GM18858 (cell line): ENCODE measurements around the gene IRF7.
"Not testable (repeated sequence)": the region's sequence is repeated elsewhere in the genome, so short reads cannot be mapped to it uniquely, and the experiment has no call there.

Source experiments
- ATAC-seq: cut with Tn5 transposase; IDR thresholded peaks from one replicate; pipeline ENCODE4 v1.9.1; 2021; ENCODE audit not compliant: unreplicated experiment

Gene IRF7

DNA sequence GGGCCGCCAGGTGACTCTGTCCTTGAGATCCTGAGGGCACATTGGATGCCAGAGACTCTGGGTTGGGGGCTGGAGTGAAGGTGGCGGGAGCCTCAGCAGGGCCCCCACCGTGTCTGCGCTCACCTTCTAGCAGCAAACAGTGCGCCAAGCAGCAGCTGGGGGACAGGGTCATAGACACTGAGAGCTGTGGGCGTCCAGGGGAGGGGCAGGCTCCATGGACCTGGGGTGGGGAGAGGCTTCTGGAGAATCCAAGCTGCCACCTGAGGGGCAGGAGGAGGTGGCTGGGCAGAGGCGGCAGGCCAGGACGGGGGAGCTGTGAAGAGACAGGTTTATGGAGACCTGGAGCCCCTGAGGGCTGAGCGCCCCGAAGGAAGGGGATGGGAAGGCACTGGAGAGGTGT lies 31.5 kb downstream of the IRF7 start:
- ATAC-seq, result no peak

DNA sequence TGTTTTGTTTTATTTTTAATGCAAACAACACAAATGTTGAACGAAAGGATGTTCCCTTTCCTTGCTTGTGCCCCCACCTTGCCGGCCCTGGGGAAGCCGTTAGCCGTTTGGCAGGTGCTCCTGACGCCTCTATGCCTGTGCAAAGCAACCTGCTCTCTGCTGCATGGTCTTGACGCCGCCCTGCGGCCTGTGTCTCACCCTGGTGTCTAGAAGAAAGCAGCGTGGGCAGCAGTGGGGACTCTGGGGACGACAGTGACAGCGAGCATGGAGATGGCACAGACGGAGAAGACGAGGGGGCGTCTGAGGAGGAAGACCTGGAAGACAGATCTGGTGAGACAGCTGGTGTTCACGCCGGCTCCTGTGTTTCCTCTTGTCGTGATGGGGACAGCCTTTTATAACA lies 34.0 kb downstream of the IRF7 start:
- ATAC-seq, result no peak

DNA sequence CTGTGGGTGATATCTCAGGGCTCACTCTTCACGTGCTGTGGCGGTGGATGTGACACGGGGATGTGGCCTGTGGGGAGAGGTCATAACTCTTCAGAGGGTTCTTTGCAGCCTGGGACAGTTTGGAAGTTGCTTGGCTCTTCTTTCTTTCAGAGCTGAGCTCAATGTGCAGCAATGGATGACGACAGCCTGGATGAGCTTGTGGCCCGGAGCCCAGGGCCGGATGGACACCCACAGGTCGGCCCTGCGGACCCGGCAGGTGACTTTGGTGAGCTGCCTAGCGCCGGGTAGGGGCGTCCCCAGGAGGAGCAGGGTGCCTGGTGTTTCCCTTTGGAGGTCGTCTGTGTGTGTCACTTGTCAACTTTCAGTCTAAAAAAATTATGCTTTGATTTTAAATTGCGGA lies 34.4 kb downstream of the IRF7 start:
- ATAC-seq, result no peak

DNA sequence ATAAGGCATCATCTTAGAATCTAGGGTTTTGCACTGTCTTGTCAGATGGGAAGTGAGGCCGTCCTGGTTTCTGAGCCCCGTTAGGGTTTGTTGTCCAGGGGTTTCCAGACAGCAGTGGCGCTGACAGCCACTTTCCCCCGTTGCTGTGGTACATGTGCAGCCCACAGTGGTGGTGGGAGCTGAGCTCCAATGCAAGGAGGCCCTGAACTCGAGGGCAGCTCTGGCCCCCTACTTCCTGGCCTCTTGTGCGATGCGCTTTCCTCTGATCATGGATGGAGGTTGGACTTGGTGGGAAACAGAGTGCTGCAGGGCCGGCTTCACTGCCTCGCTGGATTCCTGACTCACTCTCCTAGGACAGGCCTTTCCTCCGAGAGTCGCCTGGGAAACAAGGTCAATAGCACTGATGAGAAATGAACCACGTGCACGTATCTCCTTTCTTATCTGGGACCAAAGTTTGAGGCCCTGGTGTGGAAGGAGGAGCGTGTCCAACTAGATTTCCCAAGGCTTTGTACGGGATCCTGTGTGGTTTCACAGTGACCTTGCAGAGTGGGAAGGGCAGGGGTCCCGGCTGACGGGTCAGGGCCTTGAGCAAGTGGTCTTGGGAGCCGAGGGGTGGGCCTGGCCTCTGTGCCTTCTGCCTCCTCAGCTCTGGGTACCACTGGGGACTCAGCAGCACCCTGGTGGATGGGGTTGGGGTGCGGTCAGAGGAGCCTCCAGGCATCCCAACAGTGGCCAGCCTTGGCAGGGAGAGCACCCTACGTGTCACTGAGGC lies 35.7 kb downstream of the IRF7 start:
- ATAC-seq, result no peak

DNA sequence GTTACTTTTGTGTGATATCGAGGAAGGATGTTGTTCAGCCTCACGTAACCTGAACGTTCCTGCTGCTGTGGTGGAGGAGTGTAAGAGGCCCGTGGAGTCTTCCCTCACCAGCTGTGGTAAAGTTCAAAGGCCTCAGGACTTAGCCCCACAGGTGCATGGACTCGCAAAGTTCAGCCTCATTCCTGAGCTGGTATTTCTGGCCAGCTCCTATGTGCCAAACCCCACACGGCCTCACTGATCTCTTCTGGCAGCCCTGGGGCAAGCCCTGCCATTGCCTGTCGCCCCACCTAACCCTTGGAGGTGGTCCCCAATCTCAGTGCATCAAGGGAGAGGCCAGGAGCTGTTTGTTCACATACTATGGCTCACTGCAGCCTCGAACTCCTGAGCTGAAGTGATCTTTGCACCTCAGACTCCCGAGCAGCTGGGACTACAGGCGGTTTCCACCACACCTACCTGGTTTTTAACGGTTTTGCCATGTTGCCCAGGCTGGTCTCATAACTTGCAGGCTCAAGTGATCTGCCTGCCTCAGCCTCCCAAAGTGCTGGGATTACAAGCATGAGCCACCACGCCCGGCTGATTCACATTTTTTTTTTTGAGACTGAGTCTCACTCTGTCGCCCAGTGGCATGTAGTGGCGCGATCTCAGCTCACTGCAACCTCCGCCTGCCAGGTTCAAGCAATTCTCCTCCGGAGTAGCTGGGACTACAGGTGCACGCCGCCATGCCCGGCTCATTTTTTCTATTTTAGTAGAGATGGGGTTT lies 37.3 kb downstream of the IRF7 start:
- no peak for ATAC-seq

DNA sequence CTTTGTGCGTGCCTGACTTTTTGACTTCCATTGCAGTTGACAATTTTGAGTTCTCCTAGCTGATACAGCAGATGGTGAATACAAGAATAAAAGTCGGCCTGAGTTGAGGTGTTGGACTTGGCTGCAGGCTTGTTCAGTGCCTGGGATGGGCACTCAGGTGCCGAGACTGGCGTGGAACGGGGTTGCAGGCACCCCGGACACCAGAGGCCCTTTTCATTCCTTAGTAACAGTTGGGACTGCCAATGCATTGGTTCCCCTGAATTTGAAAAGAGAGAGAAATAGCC lies 38.2 kb downstream of the IRF7 start:
- ATAC-seq, result no peak

DNA sequence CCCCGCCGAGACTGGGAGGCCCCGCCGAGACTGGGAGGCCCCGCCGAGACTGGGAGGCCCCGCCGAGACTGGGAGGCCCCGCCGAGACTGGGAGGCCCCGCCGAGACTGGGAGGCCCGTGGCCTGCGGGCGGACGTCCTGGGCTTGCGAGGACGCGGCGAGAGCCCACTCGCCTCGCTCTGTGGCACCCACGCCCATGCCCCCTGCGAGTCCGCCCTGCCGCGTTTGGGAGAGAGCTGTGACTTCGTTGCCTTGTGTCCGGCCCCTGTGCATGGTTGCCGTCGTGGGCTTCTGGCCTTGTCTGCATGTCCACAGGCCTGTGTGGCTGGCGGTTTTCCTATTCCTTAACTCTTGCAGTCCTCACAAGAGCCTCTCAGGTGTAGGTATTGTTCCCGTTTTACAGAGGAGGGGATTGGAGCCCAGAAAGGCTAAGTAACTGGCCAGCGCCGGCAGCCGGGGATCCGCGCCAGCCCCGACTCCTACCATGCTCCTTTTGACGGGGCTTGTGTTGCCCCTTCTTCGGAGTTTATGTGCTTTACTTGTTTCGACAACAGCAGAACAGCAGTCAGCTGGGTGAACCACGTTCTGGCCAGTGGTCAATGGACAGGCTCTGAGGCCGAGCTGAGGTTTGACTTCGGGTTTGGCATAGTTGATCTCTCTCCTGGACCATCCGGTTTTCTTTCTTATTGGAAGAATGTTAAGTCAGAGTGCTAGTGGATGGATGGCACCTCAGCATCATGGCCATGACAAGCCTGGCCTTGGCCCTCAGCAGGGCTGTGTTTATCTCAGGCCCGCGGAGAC lies 38.7 kb downstream of the IRF7 start:
- ATAC-seq, result no peak

DNA sequence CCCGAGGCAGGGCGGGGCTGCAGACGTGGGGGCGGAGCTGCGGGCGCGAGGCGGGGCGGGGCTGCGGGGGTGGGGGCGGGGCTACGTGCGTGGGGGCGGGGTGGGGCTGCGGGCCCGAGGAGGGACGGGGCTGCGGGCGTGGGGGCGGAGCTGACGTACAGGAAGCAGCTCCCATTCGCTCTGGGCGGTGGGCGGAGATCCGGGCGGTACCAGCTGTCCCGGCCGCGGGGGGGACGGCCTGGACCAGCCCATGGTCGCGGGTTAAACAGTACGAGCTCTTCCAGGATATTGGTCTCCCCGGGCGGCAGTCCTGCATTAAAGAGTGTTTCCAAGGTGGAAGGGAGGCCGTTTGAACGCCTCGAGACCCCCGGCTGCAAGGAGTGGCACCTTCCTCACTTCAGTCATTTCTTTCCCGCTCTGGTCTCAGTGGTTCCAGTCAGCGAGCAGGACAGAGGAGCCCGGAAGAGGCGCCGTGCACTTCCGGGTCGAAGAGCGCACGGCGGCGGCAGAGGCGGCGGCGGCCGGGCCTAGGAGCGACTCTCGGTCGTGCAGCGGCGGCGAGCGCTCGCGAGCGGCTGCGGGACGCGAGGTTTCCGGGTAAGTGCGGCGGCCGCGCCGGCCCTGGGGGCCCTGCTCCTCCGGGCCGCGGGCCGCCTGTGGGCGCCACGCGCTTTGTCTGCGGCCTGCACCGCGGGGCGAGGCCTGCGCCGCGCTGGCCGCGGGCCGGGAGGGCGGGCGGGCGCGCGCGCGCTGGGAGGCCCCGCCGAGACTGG lies 39.6 kb downstream of the IRF7 start, which contains the start of gene PHRF1:
Gene PHRF1 (plus strand): TSS at position 475 of the 773 bp plus-strand sequence. CDS start 5,043 bp downstream, outside the sequence.
- peak; percentile 77 for ATAC-seq

DNA sequence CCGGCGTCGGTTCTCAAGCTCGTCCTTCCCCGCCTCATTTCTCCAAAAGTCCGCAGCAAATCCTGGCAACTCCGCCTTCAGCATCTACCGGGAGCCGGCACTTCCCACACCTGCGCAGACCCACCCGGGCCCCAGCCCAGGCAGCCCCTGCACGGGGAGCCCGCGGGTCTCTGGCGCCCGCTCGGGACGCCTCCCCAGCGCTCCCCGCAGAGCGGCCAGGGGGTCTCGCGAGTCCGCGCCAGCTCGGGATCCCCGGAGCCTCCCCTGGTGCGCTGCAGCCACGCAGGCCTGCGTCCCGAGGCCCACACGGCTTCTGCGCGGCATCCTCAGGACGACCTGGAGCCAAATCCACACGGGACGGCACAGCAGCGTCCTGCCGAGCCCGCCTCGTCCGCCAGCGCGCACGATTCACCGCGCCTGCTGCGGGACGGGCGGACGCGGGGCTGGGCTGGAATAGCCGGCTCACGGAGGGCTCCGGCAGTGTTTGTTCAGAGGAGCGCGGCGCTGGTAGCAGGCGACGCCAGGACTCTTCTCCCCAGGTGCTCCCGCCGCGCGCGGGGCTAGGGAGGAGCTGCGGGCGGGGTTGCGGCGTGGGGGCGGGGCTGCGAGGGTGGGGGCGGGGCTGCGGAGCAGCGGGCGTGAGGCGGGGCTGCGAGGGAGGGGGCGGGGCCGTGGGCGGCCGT lies 40.3 kb downstream of the IRF7 start:
- ATAC-seq, result peak; percentile 23

DNA sequence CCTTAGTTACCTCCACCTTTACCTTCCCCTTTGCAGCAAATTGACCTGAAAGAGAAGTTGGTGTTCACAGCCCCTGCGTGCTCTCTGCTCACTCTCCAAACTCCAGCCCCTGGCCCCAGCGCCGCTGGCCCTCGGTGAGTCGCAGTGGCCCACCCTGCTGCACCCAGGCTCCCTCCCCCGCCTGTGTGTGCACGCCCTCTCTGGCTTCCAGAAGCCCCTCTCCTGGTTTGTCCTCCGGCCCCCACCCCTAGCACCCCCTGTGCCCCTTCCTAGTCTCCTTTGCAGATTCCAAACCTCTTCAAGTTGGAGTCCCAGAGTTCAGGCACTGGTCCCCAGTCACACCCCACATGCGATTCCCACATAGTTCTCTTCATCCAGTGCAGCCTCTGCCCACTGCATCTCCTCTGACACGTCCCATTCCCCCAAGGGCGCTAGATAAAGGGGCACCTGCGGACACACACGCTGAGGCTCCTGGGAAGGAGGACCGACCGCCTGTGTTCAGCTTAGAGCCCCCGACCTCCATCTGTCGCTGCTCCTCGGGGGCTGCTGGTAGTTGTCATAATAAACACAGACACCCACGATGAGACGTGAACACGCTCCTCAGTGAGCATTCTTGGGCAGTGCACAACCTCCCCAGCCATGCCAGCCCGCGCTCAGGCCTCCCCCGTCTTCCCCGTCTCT lies 41.0 kb downstream of the IRF7 start:
- no peak for ATAC-seq

DNA sequence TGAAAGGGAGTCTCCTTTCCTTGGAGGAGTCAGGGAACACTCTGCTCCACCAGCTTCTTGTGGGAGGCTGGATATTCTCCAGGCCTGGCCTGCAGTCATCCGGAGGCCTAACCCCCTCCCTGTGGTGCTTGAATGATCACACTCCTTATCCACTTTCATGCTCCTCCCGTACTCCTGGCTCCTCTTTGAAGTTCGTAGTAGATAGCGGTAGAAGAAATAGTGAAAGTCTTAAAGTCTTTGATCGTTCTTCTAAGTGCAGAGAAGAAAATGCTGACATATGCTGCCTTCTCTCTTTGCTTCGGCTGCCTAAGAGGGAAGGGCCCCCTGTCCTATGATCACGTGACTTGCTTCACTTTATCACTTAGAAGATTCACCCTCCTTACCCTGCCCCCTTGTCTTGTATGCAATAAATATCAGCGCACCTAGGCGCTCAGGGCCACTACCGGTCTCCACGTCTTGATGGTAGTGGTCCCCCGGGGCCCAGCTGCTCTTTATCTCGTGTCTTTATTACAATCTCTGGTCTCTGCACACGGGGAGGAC lies 41.6 kb downstream of the IRF7 start:
- not testable (repeated sequence) for ATAC-seq

DNA sequence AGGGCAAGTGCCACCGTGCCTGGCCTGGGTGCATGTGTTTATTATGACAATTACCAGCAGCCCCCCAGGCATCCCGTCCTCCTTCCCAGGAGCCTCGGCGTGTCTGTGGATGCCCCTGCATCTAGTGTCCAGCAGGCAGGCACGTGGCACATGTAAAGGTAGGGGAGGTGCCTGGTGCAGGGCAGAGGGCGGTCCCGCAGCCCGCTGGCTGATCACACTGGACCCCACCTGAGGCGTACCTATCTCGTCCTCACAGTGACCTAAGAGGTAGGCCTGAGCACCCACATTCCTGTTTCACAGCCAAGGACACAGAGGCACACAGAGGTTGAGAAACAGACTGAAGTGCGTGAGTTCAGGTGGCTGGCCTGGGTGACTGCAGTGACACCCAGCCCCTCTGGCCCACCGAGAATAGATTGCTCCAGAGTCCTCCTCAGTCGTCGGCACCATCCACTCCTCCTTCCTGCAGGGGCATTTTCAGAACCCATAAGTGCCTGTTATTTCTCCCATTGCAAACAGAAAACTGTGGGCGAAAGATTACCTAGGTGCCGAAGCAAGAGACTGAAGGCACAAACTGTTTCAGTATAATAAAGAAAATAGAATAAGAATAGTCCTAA lies 42.5 kb downstream of the IRF7 start:
- no peak for ATAC-seq

DNA sequence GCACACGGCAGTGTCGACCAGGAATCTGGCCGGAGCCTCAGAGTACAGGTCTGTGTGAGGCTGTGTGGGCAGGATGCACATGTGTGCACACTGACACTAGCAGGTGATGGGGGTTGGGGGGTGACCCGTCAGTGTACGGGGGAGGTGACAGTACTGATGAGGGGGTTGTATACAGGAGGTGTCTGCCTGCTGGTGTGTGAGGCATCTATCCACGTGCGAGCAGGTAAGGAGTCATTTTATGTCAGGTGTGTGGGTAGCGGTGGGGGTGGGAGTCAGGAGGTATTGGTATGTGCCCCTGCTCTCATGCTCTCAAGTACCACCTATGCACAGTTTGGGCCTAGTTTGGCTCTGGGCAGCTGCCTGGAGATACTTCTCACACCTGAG lies 44.0 kb downstream of the IRF7 start:
- no peak for ATAC-seq

DNA sequence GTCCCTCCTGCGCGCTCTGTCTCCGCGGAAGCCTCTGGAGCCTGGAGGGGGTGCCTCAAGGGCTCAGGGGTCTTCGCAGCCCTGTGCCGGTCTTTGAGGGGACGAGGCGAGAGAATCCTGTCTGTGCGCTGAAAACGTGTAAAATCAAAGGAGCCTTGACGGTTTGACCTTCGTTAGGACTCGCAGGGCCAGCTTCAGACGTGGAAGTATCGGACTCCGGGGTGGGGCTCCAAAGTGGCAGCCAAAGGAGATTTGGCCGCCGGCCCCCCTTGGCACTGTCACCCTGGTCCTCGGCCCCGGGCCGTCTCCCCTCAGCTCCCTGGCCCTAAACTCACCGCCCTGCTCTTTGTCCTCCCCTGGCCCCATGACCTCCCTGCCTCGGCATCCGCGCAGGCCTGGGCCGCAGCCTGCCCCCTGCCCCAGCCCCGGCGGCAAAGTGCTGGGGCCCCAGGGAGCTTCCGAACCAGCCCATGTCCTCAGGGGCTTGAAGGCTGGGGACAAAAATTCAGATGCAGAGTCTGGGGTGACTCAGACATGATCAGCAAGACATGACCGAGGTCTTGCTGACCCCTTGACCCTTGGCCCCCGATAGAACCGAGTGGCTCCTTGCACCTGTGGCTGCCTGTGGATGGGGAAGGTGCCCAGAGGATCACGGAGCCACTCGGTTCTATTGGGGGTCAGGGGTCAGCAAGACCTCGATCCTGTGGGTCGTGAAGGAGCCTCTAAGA lies 46.4 kb downstream of the IRF7 start:
- no peak for ATAC-seq

DNA sequence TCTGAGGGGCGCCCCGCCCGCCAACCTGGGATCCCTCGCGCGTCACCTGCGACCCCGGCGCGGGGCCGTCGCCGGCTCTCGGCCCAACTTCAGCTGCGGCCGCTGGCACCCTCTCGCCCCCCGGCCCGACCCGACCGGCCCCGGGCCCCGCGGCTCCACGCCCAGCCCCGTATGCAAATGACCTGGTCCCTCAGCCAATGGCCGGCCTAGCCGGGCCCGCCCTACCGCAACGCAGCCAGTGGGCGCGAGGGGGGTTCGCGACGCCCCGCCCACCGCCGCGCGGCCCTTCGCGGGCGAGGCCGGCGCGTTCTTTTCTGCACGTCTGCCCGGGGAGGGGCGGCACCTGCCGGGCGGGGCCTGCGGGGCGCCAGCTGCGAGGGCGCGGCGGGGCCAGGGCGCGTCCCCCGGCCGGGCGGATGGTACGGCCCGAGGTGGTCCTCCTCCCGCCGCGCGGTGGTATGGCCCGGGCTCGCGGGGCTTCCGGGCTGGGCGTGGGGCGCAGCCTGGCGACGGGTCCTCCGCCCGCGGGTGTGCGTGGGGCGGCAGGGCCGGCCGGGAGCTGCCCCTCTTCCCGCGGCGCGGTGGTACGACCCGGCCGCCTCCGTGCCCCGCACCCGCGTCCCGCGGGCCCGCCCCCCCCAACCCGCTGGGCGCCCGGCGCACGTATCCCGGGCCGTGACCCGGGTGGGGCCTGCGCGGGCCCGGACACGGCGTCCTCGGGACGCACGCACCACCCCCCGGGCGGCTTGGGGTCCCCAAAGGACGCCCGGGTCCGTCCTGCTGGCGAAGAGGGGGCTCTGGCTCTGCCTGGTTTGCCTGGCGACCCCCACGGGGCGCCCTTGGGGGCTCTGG lies 47.2 kb downstream of the IRF7 start:
- peak; percentile 74 for ATAC-seq

DNA sequence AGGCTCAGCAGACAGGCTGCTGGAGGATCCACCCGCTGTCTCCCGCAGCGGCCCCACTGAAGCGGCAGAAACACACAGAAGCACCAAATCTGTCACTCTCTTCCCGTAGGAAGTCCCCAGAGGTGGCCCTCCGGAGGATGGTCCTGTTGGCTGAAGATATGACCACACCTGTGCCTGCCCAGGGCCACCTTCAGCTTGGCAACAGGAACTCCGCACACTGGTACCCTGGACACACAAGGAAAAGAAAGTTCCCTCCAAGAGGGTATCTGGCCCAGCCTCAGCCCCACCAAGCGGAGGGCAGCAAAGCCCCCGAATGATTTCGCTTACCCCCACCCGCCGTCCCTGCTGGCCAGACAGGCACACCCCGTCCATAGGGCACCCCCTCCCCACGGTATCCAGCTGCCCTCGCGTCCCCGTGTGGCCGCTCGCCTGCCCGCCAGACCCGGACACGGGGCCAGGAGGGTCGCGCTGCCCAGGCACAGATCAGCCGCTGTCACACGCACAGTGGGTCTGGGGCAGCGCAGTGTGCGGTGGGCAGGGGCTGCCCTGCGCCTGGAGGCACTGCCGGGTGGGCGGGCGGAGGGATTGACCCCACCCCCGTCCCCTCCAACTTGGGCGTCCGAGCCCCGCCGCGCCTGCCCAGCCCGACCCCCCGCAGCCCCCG lies 48.0 kb downstream of the IRF7 start:
- ATAC-seq, result no peak

DNA sequence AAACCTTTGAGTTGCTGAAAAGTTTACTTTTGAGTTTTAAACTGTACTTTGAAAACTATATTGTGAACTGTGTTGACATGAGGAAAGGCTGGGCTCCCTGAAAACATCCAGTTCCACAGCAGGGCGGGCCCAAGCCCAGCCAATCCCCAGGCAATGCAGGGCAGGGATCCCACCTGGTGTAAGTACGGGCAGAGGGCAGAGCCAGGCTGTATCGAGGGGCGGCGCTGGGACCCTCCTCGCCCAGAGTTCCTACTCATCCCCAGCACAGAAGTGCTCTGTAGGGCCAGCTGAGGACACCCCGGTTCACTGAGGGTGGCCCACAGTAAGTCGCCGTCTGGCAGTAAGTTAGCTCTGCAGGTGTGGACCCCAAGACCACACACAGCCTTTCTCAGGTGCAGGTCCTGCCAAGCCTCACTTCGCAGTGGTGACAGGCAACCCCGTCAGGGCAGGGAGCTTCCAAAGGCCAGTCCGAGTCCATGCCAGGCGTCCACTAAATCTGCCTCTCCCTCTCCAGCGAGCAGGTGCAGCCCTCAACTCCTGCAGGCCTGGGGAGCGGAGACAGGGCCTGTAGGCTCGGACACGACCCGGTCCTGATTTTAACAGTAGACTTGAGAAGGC lies 48.6 kb downstream of the IRF7 start:
- ATAC-seq, result no peak
